Hippocampal formation (tissue), 2 donors: ENCODE measurements around the gene LRRC39.
"Not testable (repeated sequence)": the region's sequence is repeated elsewhere in the genome, so short reads cannot be mapped to it uniquely, and the experiment has no call there.

Experiments
- DNase-seq, 2 donors: peaks; one replicate each; lab custom pipeline; 2025; lab: John Stamatoyannopoulos, UW

The LRRC39 gene

GRCh38 chr1:100178091-100178490 lies at the start of gene LRRC39:
Gene LRRC39 (minus strand): TSS chr1:100178256. CDS start chr1:100168516, 9,740 bp downstream.
- no peak for DNase-seq

- DNase-seq, result no peak
Observed at GRCh38 chr1:100222428-100222827, 44.4 kb upstream of the LRRC39 start.

GRCh38 chr1:100219883-100220282 lies 41.8 kb upstream of the LRRC39 start:
- DNase-seq, result no peak

GRCh38 chr1:100219457-100219856 lies 41.4 kb upstream of the LRRC39 start:
- DNase-seq, result no peak

- no peak for DNase-seq
Observed at GRCh38 chr1:100217834-100218233, 39.8 kb upstream of the LRRC39 start.

- no peak for DNase-seq
Observed at GRCh38 chr1:100215101-100215500, 37.0 kb upstream of the LRRC39 start.

GRCh38 chr1:100213141-100213540 lies 35.1 kb upstream of the LRRC39 start:
- no peak for DNase-seq

GRCh38 chr1:100206301-100206700 lies 28.2 kb upstream of the LRRC39 start:
- DNase-seq, result no peak

- not testable (repeated sequence) for DNase-seq
Observed at GRCh38 chr1:100205593-100205992, 27.5 kb upstream of the LRRC39 start.

GRCh38 chr1:100205103-100205502 lies 27.0 kb upstream of the LRRC39 start:
- not testable (repeated sequence) for DNase-seq

GRCh38 chr1:100202703-100203102 lies 24.6 kb upstream of the LRRC39 start:
- not testable (repeated sequence) for DNase-seq

- DNase-seq, result not testable (repeated sequence)
Observed at GRCh38 chr1:100200060-100200459, 22.0 kb upstream of the LRRC39 start.

- DNase-seq, result no peak
Observed at GRCh38 chr1:100198596-100198995, 20.5 kb upstream of the LRRC39 start.

GRCh38 chr1:100188617-100189016 lies 10.6 kb upstream of the LRRC39 start:
- peak; percentile 46 to 71 for DNase-seq

GRCh38 chr1:100187912-100188311 lies 9.9 kb upstream of the LRRC39 start:
- peak; percentile 3 to 27 for DNase-seq

- DNase-seq, result no peak
Observed at GRCh38 chr1:100184536-100184935, 6.5 kb upstream of the LRRC39 start.

- DNase-seq, result no peak
Observed at GRCh38 chr1:100183370-100183769, 5.3 kb upstream of the LRRC39 start.

GRCh38 chr1:100177295-100178041 lies 588 bp downstream of the LRRC39 start:
- DNase-seq, result no peak

GRCh38 chr1:100168051-100168450 lies 10.0 kb downstream of the LRRC39 start:
- no peak for DNase-seq

- no peak for DNase-seq
Observed at GRCh38 chr1:100164702-100165101, 13.4 kb downstream of the LRRC39 start.

- DNase-seq, result peak in 1 of 2 donors; percentile 23
Observed at GRCh38 chr1:100164216-100164615, 13.8 kb downstream of the LRRC39 start.

GRCh38 chr1:100162881-100163280 lies 15.2 kb downstream of the LRRC39 start:
- DNase-seq, result no peak

GRCh38 chr1:100152271-100152670 lies 25.8 kb downstream of the LRRC39 start:
- DNase-seq, result no peak

GRCh38 chr1:100151679-100152078 lies 26.4 kb downstream of the LRRC39 start:
- no peak for DNase-seq
